Lower leg skin (tissue), 3 donors: ENCODE data around the gene ABLIM3.

Source experiments
- POLR2A ChIP-seq, 2 donors: fragments of 450-650 bp; IDR thresholded peaks; one replicate each; pipeline ENCODE4 v1.6.1; 2016 to 2017; ENCODE audit warnings: antibody characterized with exemption in 2 of 2, mild to moderate bottlenecking in 1 of 2, moderate library complexity in 1 of 2
- TF ChIP-seq, protein P1 (sequence below), 3 donors: fragments of 450-650 bp; IDR thresholded peaks; one replicate each; pipeline ENCODE4 v1.5.1; 2016; ENCODE audit warnings: antibody characterized with exemption in 3 of 3, mild to moderate bottlenecking in 3 of 3, moderate library complexity in 2 of 3

GRCh38 chr5:149128023-149128875 lies 13.0 kb upstream of the ABLIM3 start:
- TF ChIP-seq, protein P1, sequence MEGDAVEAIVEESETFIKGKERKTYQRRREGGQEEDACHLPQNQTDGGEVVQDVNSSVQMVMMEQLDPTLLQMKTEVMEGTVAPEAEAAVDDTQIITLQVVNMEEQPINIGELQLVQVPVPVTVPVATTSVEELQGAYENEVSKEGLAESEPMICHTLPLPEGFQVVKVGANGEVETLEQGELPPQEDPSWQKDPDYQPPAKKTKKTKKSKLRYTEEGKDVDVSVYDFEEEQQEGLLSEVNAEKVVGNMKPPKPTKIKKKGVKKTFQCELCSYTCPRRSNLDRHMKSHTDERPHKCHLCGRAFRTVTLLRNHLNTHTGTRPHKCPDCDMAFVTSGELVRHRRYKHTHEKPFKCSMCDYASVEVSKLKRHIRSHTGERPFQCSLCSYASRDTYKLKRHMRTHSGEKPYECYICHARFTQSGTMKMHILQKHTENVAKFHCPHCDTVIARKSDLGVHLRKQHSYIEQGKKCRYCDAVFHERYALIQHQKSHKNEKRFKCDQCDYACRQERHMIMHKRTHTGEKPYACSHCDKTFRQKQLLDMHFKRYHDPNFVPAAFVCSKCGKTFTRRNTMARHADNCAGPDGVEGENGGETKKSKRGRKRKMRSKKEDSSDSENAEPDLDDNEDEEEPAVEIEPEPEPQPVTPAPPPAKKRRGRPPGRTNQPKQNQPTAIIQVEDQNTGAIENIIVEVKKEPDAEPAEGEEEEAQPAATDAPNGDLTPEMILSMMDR (IDR thresholded peaks at IDR 0.05) = no peak
- no peak for TF ChIP-seq POLR2A (IDR thresholded peaks at IDR 0.05)
